B cell (primary cell): ENCODE measurements around the gene NOS1. TPM values are rescaled to one million over a fixed set of nuclear protein-coding genes. Genes with fewer than 3 reads are reported as not detected.

Experiments used
- ATAC-seq: fragments of 200-7000 bp; cut with Tn5 transposase; one replicate; pipeline ENCODE4 v1.10.0; 2021; ENCODE audit warnings: low read depth, mild to moderate bottlenecking, moderate number of reproducible peaks, moderate library complexity
- CTCF ChIA-PET: fragments of 350-600 bp; sonication (Branson Sonifier 250); formaldehyde crosslinking; loops from one replicate; lab custom pipeline; 2021; ENCODE audit warnings: antibody characterized with exemption, inconsistent platforms; lab: Charles Lee
- POLR2A ChIA-PET: fragments of 350-600 bp; sonication (Branson Sonifier 250); formaldehyde crosslinking; loops from one replicate; lab custom pipeline; 2021; ENCODE audit warnings: antibody characterized with exemption; lab: Charles Lee
- DNase-seq: peaks from one replicate; pipeline ENCODE4 v3.0.0; 2013
- H2AFZ ChIP-seq: 2 replicates; pipeline ENCODE4 v1.6.1; 2012; ENCODE audit warnings: mild to moderate bottlenecking, low read depth, low read length; ENCODE audit not compliant: insufficient read depth, poor library complexity, severe bottlenecking
- H3K27ac ChIP-seq, 2 donors: 1 replicate in 1 of 2; 2 replicates in 1 of 2; pipeline ENCODE4 v1.5.1; 2012 to 2013; ENCODE audit warnings: low read length in 2 of 2, mild to moderate bottlenecking in 2 of 2, moderate library complexity in 1 of 2
- H3K27me3 ChIP-seq, 4 experiments: fragments of 200-600 bp in 1 of 4; sonication (generic) in 1 of 4; replicated peaks in 1 of 4; 1 replicate in 2 of 4; 2 replicates in 2 of 4; pipeline versions ENCODE4 v1.6.1 to v1.7.0; 2013 to 2016; ENCODE audit warnings: low read length in 3 of 4, mild to moderate bottlenecking in 2 of 4, mixed read lengths in 1 of 4, moderate library complexity in 1 of 4; ENCODE audit not compliant: insufficient read depth in 4 of 4, control insufficient read depth in 3 of 4; ENCODE audit errors: control extremely low read depth in 1 of 4
- H3K36me3 ChIP-seq, 2 experiments: replicated peaks in 1 of 2; 1 replicate in 1 of 2; 2 replicates in 1 of 2; pipeline versions ENCODE4 v1.6.1 to v1.7.1; 2013; ENCODE audit warnings: low read length in 1 of 2; ENCODE audit not compliant: insufficient read depth in 2 of 2, control insufficient read depth in 1 of 2; ENCODE audit errors: control extremely low read depth in 1 of 2, extremely low read depth in 1 of 2
- H3K4me1 ChIP-seq, 2 donors: fragments of 200-600 bp in 1 of 2; sonication (generic) in 1 of 2; 1 replicate in 1 of 2; 2 replicates in 1 of 2; pipeline versions ENCODE4 v1.5.1 to v1.6.1; 2013 to 2017; ENCODE audit warnings: low read length in 2 of 2; ENCODE audit not compliant: control insufficient read depth in 2 of 2, insufficient read depth in 2 of 2
- H3K4me2 ChIP-seq: replicated peaks from 2 replicates; pipeline ENCODE3; 2012; ENCODE audit warnings: mild to moderate bottlenecking, low read depth, low read length; ENCODE audit not compliant: poor library complexity, severe bottlenecking
- H3K4me3 ChIP-seq, 5 experiments: fragments of 200-600 bp in 1 of 5; sonication (generic) in 1 of 5; 1 replicate in 3 of 5; 2 replicates in 2 of 5; pipeline versions ENCODE4 v1.5.1 to v1.7.0; 2011 to 2016; ENCODE audit warnings: low read length in 4 of 5, mild to moderate bottlenecking in 4 of 5, low read depth in 2 of 5, control low read depth in 1 of 5, moderate library complexity in 1 of 5; ENCODE audit not compliant: insufficient read depth in 1 of 5; ENCODE audit errors: control extremely low read depth in 1 of 5, extremely low read depth in 1 of 5
- H3K79me2 ChIP-seq: fragments of 200-600 bp; sonication (generic); one replicate; pipeline ENCODE4 v1.6.0; 2016; ENCODE audit warnings: low read length; ENCODE audit not compliant: control insufficient read depth, insufficient read depth
- H3K9ac ChIP-seq: fragments of 200-600 bp; sonication (generic); 2 replicates; pipeline ENCODE4 v1.6.1; 2017; ENCODE audit warnings: mild to moderate bottlenecking, low read length, moderate library complexity
- H3K9me3 ChIP-seq, 3 donors: one replicate each; pipeline versions ENCODE4 v1.6.1 to v1.7.1; 2013; ENCODE audit warnings: low read length in 2 of 3; ENCODE audit not compliant: control insufficient read depth in 2 of 3, insufficient read depth in 1 of 3; ENCODE audit errors: control extremely low read depth in 1 of 3
- H4K20me1 ChIP-seq: 2 replicates; pipeline ENCODE4 v1.6.0; 2012; ENCODE audit warnings: mild to moderate bottlenecking, low read length; ENCODE audit not compliant: insufficient read depth, control insufficient read depth, poor library complexity, severe bottlenecking
- H3K27ac Mint-ChIP-seq: one replicate; pipeline ENCODE4 v1.8.0; 2021; ENCODE audit warnings: mixed read lengths
- H3K27me3 Mint-ChIP-seq: one replicate; pipeline ENCODE4 v1.8.0; 2021; ENCODE audit warnings: mixed read lengths
- H3K4me1 Mint-ChIP-seq: one replicate; pipeline ENCODE4 v1.8.0; 2021; ENCODE audit warnings: mixed read lengths
- H3K4me3 Mint-ChIP-seq: one replicate; pipeline ENCODE4 v1.8.0; 2021; ENCODE audit warnings: mixed read lengths
- H3K9me3 Mint-ChIP-seq: one replicate; pipeline ENCODE4 v1.8.0; 2022; ENCODE audit warnings: mixed read lengths; ENCODE audit not compliant: insufficient read depth
- CTCF ChIP-seq: fragments of 200-600 bp; IDR thresholded peaks from one replicate; pipeline ENCODE4 v1.8.0; 2022; ENCODE audit warnings: antibody characterized with exemption, mild to moderate bottlenecking
- EZH2 ChIP-seq: IDR thresholded peaks from 2 replicates; pipeline ENCODE4 v1.6.1; 2012; ENCODE audit warnings: borderline replicate concordance, low read depth, mild to moderate bottlenecking, moderate library complexity, low read length; ENCODE audit not compliant: insufficient read depth, poor library complexity, severe bottlenecking
- WGBS: methylation state at CpG from one replicate; pipeline ENCODE4 v1.1.5; 2013; ENCODE audit warnings: missing lambda C conversion rate; ENCODE audit not compliant: insufficient coverage; 5-methylcytosine and 5-hydroxymethylcytosine counted together
- intact Hi-C: fragments of 100-400 bp; cut with micrococcal nuclease; formaldehyde crosslinking; loops from one replicate; pipeline ENCODE4 v1.10.0; 2022
- polyA plus RNA-seq: library from polyadenylated mRNA; depleted of rRNA; stranded (reverse); fragments of >200 nt; gene quantifications from 2 replicates; pipeline ENCODE4 v1.2.3, GENCODE V29; 2012
- total RNA-seq, 2 donors: library from RNA; stranded (reverse); fragments of 120-200 nt in 1 of 2; gene quantifications; 1 replicate in 1 of 2; 2 replicates in 1 of 2; pipeline versions ENCODE4 v1.2.3 to v1.2.4, GENCODE V29; 2013 to 2022

Gene NOS1
- total and polyA plus RNA-seq, 2 donors (not counting 1 experiment from before 2014, with no cell fraction given): not detected

GRCh38 chr12:117178301-117178700, 183.1 kb downstream of the NOS1 start:
- no peak overlapping the region for H3K4me3 Mint-ChIP-seq
- H3K9me3 Mint-ChIP-seq: no peaks in the 10 kb centered on the region
- H3K27me3 Mint-ChIP-seq: no peaks in the 10 kb centered on the region
- Histone ChIP-seq H4K20me1 (peaks cover 7% of the 10 kb centered on the region), H2AFZ (no peak overlapping the region), H3K27me3 (no peaks in the 10 kb centered on the region), H3K9ac (no peak overlapping the region), H3K36me3 (peaks cover 2 to 84% of the 10 kb centered on the region in 2 experiments), H3K4me3 (no peak overlapping the region), H3K4me2 (no peak overlapping the region), H3K79me2 (peaks cover 11% of the 10 kb centered on the region), H3K27ac (no peak overlapping the region), H3K4me1 (no peaks in the 10 kb centered on the region), H3K9me3 (peaks cover 1 to 7% (median 3%) of the 10 kb centered on the region in 3 donors)
- ATAC-seq: no peak
- WGBS: 97% methylated on average over 10 of the region's 10 CpGs
- H3K4me1 Mint-ChIP-seq: no peaks in the 10 kb centered on the region
- ChIA-PET CTCF (no interaction called here), POLR2A (no interaction called here)
- intact Hi-C loops: no loop called here
- DNase-seq: no peak
- TF ChIP-seq CTCF (no peak), EZH2 (no peak)
- no peak overlapping the region for H3K27ac Mint-ChIP-seq

GRCh38 chr12:117172168-117172567, 189.3 kb downstream of the NOS1 start:
- H3K4me1 ChIP-seq: no peaks in the 10 kb centered on the region
- 100% methylated on average over 3 of the region's 3 CpGs for WGBS
- H3K79me2 ChIP-seq: no peaks in the 10 kb centered on the region
- no peaks in the 10 kb centered on the region for H3K9me3 ChIP-seq
- peaks cover 14% of the 10 kb centered on the region for H4K20me1 ChIP-seq
- H3K27ac ChIP-seq: no peak overlapping the region
- H3K27me3 ChIP-seq: no peaks in the 10 kb centered on the region
- Mint-ChIP-seq H3K4me1 (no peaks in the 10 kb centered on the region), H3K4me3 (no peak overlapping the region), H3K27me3 (no peaks in the 10 kb centered on the region), H3K9me3 (no peaks in the 10 kb centered on the region), H3K27ac (no peak overlapping the region)
- ChIA-PET POLR2A (no interaction called here), CTCF (no interaction called here)
- DNase-seq (no peak), ATAC-seq (no peak)
- TF ChIP-seq EZH2: no peak
- TF ChIP-seq CTCF: no peak
- no peak overlapping the region for H3K4me3 ChIP-seq
- intact Hi-C loops: no loop called here
- peaks cover 22 to 91% of the 10 kb centered on the region in 2 experiments for H3K36me3 ChIP-seq
- H2AFZ ChIP-seq: no peak overlapping the region
- H3K4me2 ChIP-seq: no peak overlapping the region
- H3K9ac ChIP-seq: no peak overlapping the region
